Activated T-cell treated with anti-CD3 and anti-CD28 coated beads, Interleukin-2, amount 50 U/mL, for 72 hours (primary cell): ENCODE measurements around the gene LRRC30. TPM values are rescaled to one million over a fixed set of nuclear protein-coding genes. Genes with fewer than 3 reads are reported as not detected.

Source experiments
- ATAC-seq, 2 donors: fragments of 150-1000 bp; cut with Tn5 transposase; replicated peaks in 1 of 2; 2 replicates each; pipeline ENCODE4 v1.10.0; 2021; ENCODE audit warnings: moderate library complexity in 2 of 2, mild to moderate bottlenecking in 1 of 2
- DNase-seq, 2 donors: peaks; one replicate each; pipeline ENCODE4 v3.0.0; 2021 to 2022; ENCODE audit warnings: mixed read lengths in 1 of 2
- H3K27ac Mint-ChIP-seq: one replicate; pipeline ENCODE4 v1.8.0; 2022; ENCODE audit warnings: mild to moderate bottlenecking, moderate library complexity, mixed read lengths
- H3K27me3 Mint-ChIP-seq: one replicate; pipeline ENCODE4 v1.8.0; 2022; ENCODE audit warnings: low read depth, mixed read lengths
- H3K36me3 Mint-ChIP-seq, 2 donors: one replicate each; pipeline ENCODE4 v1.8.0; 2022; ENCODE audit warnings: mixed read lengths in 2 of 2, mild to moderate bottlenecking in 1 of 2; ENCODE audit not compliant: insufficient read depth in 2 of 2
- H3K4me1 Mint-ChIP-seq: one replicate; pipeline ENCODE4 v1.8.0; 2022; ENCODE audit warnings: low read depth, mixed read lengths
- H3K4me3 Mint-ChIP-seq, 2 donors: one replicate each; pipeline ENCODE4 v1.8.0; 2022; ENCODE audit warnings: mild to moderate bottlenecking in 2 of 2, mixed read lengths in 2 of 2, moderate library complexity in 2 of 2
- H3K9me3 Mint-ChIP-seq, 2 donors: one replicate each; pipeline ENCODE4 v1.8.0; 2022; ENCODE audit warnings: mixed read lengths in 2 of 2
- total RNA-seq, 2 donors: library from RNA; stranded (reverse); gene quantifications; one replicate each; pipeline ENCODE4 v1.2.3, GENCODE V29; 2022

LRRC30 gene
- total RNA-seq, 2 donors from 2014 or later, result not detected

DNA sequence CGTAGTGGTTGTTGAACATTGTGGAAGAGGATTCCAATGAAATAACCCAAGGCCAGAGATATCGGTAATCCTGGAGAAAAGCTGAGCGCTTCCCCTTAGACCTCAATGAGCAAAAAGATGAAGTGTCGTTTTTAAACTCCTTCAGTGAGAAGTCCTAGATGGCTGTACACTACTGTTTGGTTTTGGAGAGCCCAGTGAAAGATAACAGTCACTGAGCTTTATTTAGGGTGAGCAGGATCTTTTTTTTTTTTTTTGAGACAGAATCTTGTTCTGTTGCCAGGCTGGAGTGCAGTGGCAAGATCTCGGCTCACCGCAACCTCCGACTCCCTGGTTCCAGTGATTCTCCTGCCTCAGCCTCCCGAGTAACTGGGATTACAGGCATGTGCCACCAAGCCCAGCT, 24.2 kb downstream of the LRRC30 start:
- H3K36me3 Mint-ChIP-seq, result peaks cover 0 to 2% of the 10 kb centered on the region in 2 donors
- no peaks in the 10 kb centered on the region for H3K4me1 Mint-ChIP-seq
- peaks cover 0 to 2% of the 10 kb centered on the region in 2 donors for H3K9me3 Mint-ChIP-seq
- H3K4me3 Mint-ChIP-seq, result no peak overlapping the region
- H3K27me3 Mint-ChIP-seq, result no peaks in the 10 kb centered on the region
- DNase-seq (no peak), ATAC-seq (no peak)
- H3K27ac Mint-ChIP-seq, result no peak overlapping the region

DNA sequence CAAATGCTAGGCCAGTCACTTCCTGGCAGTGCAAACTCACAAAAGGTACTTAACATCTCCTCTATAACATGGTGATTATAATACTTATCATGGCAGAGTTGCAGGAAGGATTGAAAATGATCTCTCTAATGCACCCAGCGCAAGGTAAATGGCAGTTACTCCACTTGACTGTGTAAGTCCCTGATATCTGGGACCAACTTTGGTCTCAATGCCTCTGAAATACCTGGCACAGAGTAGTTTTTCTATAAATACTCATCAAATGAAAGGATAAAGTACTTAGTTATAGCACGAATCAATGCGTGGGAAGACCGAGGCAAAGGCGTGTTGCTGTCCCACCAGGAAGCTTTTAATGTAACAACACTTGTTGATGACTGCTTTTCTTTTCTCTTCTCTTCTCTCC, 24.8 kb downstream of the LRRC30 start:
- ATAC-seq (no peak), DNase-seq (no peak)
- H3K4me3 Mint-ChIP-seq, result no peak overlapping the region
- H3K4me1 Mint-ChIP-seq, result no peaks in the 10 kb centered on the region
- peaks cover 0 to 2% of the 10 kb centered on the region in 2 donors for H3K9me3 Mint-ChIP-seq
- H3K27ac Mint-ChIP-seq, result no peak overlapping the region
- H3K36me3 Mint-ChIP-seq, result peaks cover 0 to 2% of the 10 kb centered on the region in 2 donors
- H3K27me3 Mint-ChIP-seq, result no peaks in the 10 kb centered on the region

DNA sequence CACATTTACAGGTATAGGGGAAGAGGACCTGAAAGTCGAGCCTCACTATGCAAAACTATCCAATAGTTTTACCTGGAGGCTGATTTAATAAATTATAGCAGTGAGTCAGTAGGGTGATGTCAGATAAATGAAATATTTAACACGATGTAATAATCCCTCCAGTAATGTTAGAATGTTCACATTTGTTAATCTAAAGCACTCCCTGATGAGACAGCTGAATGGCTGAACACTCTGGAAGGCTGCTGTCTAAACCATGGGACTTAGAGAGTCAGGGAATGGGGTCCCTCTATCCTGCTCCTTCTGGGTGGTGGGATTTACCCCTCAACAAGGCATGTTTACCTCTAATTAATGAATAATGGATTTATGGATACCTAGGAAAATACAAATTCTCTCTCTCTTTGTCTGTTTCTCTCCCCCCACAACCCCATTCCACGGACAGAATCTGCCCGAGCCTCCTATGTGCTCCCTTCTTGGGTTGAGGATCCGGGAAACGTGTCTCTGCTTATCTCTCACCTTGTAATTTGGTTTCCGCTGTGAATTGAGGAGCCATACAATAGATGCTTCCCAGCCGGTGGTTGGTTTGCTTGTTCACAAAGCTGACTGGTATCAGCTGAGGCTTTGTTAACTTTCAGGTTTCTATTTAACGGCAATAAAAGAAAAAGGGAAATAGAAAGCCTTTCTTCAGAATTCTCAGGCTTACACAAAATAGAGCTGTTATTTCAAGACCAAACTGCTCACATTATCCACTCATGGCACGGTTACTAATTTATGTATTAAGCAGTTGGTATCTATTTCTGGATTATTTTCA, 25.9 kb downstream of the LRRC30 start:
- H3K36me3 Mint-ChIP-seq, result no peaks in the 10 kb centered on the region
- ATAC-seq, result no peak
- H3K27me3 Mint-ChIP-seq, result no peaks in the 10 kb centered on the region
- no peaks in the 10 kb centered on the region for H3K9me3 Mint-ChIP-seq
- H3K4me1 Mint-ChIP-seq, result no peaks in the 10 kb centered on the region
- H3K4me3 Mint-ChIP-seq, result no peak overlapping the region
- DNase-seq, result no peak
- H3K27ac Mint-ChIP-seq, result no peak overlapping the region

DNA sequence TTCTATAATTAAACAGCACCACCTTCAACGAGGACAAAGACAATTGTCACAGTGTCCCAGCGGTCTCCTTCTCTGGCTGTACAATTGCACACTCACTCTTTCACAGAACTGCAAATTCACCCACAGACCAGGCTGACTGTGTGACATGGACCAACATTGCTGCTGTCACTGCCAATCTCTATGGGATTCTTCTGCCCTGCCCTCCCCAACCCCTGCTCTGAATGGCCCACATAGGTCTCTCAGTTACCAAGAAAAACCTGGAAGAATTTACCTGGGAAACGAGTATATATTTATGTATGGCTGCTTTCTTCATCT, 26.5 kb downstream of the LRRC30 start:
- no peaks in the 10 kb centered on the region for H3K4me1 Mint-ChIP-seq
- ATAC-seq (no peak), DNase-seq (no peak)
- no peak overlapping the region for H3K27ac Mint-ChIP-seq
- H3K27me3 Mint-ChIP-seq, result no peaks in the 10 kb centered on the region
- no peak overlapping the region for H3K4me3 Mint-ChIP-seq
- no peaks in the 10 kb centered on the region for H3K9me3 Mint-ChIP-seq
- no peaks in the 10 kb centered on the region for H3K36me3 Mint-ChIP-seq

DNA sequence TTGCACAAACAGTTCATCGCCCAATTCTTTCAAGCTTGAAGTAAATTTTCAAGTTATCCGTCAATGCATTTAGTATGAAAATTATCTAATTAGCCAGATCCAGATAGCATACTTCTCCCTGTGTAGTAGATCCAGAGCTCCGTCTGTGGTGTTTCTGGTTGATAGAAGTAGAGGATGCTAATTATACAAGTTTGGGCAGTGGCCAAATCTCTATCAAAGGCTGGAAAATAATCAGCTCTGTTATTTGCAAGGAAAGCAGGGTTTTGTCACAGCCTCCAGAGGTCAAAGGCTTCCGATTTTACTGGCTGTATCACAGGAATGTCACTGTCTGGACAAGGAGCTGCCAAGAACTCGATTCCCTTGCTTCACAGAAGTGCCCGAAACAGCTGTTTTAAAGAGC, 28.6 kb downstream of the LRRC30 start:
- ATAC-seq (no peak), DNase-seq (no peak)
- Mint-ChIP-seq H3K9me3 (peaks cover 0 to 2% of the 10 kb centered on the region in 2 donors), H3K4me3 (no peak overlapping the region), H3K27ac (no peak overlapping the region), H3K36me3 (peaks cover 2% of the 10 kb centered on the region in 2 donors), H3K4me1 (no peaks in the 10 kb centered on the region), H3K27me3 (no peaks in the 10 kb centered on the region)

DNA sequence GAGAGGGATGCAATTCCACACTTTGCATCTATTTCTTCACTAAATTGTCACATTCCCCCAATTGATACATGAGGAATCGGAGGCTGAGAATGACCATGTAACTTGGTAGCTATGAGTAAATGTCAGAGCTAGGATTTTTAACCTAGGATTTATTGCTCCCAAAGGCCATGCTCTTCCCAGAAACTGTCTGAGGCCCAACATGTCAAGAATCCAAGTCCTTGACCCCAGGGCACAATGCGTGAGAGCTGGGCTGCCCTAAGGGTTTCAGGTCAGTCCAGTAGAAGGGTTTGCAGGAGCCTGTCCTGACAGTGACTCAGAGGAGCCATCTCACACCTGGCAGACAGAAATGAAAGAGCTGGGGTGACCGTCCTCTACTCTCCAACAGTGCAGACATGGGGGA, 30.3 kb downstream of the LRRC30 start:
- Mint-ChIP-seq H3K36me3 (peaks cover 2% of the 10 kb centered on the region in 2 donors), H3K9me3 (peaks cover 0 to 2% of the 10 kb centered on the region in 2 donors), H3K4me1 (no peaks in the 10 kb centered on the region), H3K27ac (no peak overlapping the region), H3K27me3 (no peaks in the 10 kb centered on the region), H3K4me3 (no peak overlapping the region)
- ATAC-seq (no peak), DNase-seq (no peak)

DNA sequence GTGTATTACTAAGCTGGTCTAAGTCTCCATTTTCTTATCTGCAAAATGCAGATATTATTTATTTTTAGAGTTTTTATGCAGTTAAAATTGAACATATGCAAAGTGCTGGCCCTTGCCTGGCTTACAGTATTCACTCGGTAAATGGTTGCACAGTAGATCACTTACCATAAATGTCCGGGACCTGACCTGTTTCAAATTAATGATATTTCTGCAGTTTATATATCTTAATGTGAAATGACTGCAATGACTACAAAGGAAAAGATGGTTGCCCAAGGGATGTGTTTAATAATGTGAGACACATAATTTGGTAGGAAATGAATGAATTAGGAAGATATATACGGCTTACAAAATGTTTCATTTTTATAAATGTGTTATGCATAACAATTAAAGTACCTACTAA, 37.1 kb downstream of the LRRC30 start:
- no peaks in the 10 kb centered on the region for H3K27me3 Mint-ChIP-seq
- H3K27ac Mint-ChIP-seq, result no peak overlapping the region
- DNase-seq (no peak), ATAC-seq (no peak)
- no peak overlapping the region for H3K4me3 Mint-ChIP-seq
- peaks cover 2% of the 10 kb centered on the region in 2 donors for H3K36me3 Mint-ChIP-seq
- H3K4me1 Mint-ChIP-seq, result no peaks in the 10 kb centered on the region
- H3K9me3 Mint-ChIP-seq, result peaks cover 1 to 7% of the 10 kb centered on the region in 2 donors

DNA sequence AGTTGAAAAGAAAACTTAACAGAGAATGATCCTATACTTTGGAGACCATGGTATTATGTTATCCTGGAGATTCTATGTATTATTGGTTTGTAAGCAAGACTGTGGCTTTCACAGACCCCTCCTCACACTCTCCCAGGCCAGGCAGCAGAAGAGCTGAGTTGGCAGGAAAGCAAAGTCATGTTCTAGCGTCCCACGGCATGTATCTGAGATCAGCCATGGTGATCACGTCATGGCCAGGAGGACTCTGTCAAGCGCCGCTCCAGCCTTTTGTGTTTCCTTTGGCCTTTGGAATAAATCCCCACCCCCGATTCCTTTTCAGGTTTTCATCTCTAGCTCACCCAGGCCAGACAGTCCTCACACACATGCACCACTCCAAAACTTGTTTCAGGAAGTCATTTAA, 39.1 kb downstream of the LRRC30 start:
- Mint-ChIP-seq H3K4me3 (no peak overlapping the region), H3K36me3 (no peaks in the 10 kb centered on the region), H3K27me3 (no peaks in the 10 kb centered on the region), H3K9me3 (peaks cover 1 to 4% of the 10 kb centered on the region in 2 donors), H3K4me1 (no peaks in the 10 kb centered on the region), H3K27ac (no peak overlapping the region)
- no peak for DNase-seq
- ATAC-seq, result no peak

DNA sequence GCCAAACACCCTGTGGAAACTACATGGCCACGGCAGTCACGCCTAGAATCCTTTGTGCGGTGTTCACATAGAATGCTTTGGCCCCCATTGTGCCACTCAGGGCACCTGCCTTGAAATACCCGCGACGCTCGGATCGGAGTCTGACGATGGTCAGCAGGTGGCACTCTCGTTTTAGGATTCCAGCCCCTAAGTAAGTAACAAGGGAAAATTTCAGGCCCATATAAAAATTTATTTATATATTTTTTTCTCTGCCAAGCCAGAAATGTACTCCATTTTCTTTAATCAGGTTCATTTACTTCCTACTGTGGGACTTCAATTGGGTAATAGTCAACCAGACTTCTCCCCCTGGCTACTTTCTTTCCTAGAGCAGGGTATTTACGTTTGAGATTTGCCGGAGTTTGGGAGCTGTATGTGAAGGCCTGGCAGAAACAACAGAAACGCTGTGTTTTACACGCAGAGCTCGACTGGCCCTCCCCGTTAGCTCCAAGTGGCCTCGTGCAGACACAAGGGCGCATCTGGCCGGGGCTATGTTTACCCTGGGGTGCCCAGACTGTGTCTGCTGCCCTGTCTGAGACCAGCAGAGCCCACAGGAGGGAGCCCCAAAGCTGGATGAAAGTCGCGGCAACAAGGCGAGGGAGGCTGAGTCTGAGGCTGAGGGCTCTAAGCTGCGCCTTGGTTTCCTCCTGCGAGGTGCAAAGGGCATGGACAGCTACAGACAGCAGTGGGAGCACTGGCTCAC, 41.6 kb downstream of the LRRC30 start:
- H3K4me1 Mint-ChIP-seq, result no peaks in the 10 kb centered on the region
- no peak overlapping the region for H3K27ac Mint-ChIP-seq
- no peak for ATAC-seq
- no peaks in the 10 kb centered on the region for H3K27me3 Mint-ChIP-seq
- no peaks in the 10 kb centered on the region for H3K36me3 Mint-ChIP-seq
- H3K9me3 Mint-ChIP-seq, result peaks cover 4 to 6% of the 10 kb centered on the region in 2 donors
- DNase-seq, result no peak
- no peak overlapping the region for H3K4me3 Mint-ChIP-seq

DNA sequence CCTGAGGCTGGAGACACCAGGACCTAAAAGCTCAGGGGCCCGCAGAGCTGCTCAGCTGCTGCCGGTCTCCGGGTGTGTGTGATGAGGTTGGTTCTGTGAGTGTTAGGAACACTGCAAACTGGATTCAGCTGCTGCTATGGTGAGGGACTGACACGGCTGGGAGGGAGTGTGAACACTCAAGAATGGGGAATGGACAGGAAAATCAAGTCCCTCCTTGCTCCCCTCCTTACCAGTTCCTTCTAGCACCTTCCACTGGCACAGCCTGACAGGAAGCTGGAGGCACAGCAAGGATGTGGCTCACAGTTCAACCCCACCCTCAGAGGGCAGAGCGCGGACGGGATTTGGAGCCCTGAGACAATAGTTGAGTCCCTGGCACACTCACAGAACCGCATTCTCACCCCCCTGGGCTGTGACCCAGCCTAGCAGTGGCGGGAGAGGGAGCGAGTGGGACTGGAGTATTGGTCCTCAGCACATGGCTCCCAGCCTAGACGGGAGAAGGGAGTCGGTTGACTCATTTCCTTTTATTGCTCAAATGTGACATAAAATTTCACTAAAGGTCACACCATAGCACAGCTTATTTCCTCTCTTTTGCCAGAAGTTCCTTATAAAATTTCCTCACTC, 42.5 kb downstream of the LRRC30 start:
- Mint-ChIP-seq H3K4me1 (no peaks in the 10 kb centered on the region), H3K27me3 (no peaks in the 10 kb centered on the region), H3K4me3 (no peak overlapping the region), H3K9me3 (peaks cover 4 to 6% of the 10 kb centered on the region in 2 donors), H3K27ac (no peak overlapping the region), H3K36me3 (no peaks in the 10 kb centered on the region)
- ATAC-seq (no peak), DNase-seq (no peak)

DNA sequence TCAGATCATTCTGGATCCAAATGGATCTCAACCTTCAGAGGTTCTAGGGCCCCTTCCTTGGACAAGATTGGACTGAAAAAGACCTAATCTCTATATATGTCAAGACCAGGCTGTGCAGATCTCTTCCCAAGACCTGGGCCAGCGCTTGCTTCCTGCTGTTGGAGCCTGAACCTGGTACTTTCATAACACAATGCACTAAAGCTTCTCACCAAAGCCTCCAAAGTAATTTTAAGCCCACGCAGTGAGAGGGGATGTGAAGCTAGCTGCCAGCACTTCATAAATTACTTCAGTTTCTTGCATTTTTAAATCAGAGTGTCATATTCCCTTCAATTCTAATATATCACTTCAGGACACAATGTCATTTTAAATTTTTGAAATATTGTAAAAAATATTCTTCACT, 50.7 kb downstream of the LRRC30 start:
- ATAC-seq (no peak), DNase-seq (no peak)
- Mint-ChIP-seq H3K4me3 (no peak overlapping the region), H3K27me3 (no peaks in the 10 kb centered on the region), H3K9me3 (peaks cover 0 to 2% of the 10 kb centered on the region in 2 donors), H3K27ac (no peak overlapping the region), H3K36me3 (no peaks in the 10 kb centered on the region), H3K4me1 (no peaks in the 10 kb centered on the region)
